ENCODE measurements around the gene GCDH.

Gene GCDH

GRCh38 chr19:12864721-12865715, 25.9 kb upstream of the GCDH start:
- Histone ChIP-seq H3K4me1 (ENCODE audit: insufficient read depth, low read length) (peaks cover 5% of the 10 kb centered on the region), H3K9ac (ENCODE audit: low read length) (no peak overlapping the region), H3K27ac (ENCODE audit: low read depth, low read length) (no peak overlapping the region), H3K27me3 (ENCODE audit: control insufficient read depth in 1 of 2, insufficient read depth in 2 of 2, low read length in 2 of 2) (no peaks in the 10 kb centered on the region), H3K9me3 (ENCODE audit: low read length) (no peaks in the 10 kb centered on the region), H3K4me3 (ENCODE audit: low read depth in 1 of 2, low read length in 2 of 2) (no peak overlapping the region), H3K36me3 (ENCODE audit: insufficient read depth, low read length) (no peaks in the 10 kb centered on the region)

GRCh38 chr19:12865746-12866415, 25.1 kb upstream of the GCDH start:
- no peak overlapping the region for H3K27ac ChIP-seq (ENCODE audit: low read depth, low read length)
- peaks cover 5% of the 10 kb centered on the region for H3K4me1 ChIP-seq (ENCODE audit: insufficient read depth, low read length)
- H3K27me3 ChIP-seq (ENCODE audit: control insufficient read depth in 1 of 2, insufficient read depth in 2 of 2, low read length in 2 of 2): no peaks in the 10 kb centered on the region
- H3K36me3 ChIP-seq (ENCODE audit: insufficient read depth, low read length): no peaks in the 10 kb centered on the region
- H3K9me3 ChIP-seq (ENCODE audit: low read length): no peaks in the 10 kb centered on the region
- H3K4me3 ChIP-seq (ENCODE audit: low read depth in 1 of 2, low read length in 2 of 2): no peak overlapping the region
- no peak overlapping the region for H3K9ac ChIP-seq (ENCODE audit: low read length)

DNA sequence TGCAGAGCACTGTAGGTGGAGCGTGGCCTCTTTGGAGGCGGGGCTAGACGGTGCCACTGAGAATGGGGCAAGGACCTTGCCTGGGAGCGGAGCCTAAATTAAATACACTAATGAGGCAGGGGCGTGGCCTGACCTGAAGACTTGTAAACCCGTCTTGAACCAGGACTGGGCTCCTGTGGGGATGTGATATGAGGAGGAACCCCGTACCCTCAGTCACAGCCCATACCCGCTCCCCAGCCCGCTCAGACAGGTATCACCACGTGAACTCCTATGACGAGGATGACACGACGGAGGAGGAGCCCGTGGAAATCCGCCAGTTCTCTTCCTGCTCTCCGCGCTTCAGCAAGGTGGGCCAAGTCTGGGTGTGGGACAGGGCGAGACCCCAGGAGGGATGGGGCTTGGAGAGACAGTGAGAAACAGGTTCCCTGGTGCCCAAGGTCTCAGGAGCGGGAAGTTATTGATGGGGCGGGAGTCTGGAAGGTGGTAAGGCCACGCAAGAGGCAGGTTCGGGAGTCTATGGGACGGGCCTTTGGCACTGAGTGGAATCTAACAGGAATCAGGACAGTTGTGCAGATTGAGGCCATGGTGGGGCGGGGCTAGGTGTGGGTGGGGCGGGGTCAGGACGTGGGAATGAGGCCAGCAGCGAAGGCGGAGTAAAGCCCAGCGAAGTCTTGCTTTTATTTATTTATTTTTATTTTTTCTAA, 24.4 kb upstream of the GCDH start:
- Histone ChIP-seq H3K36me3 (ENCODE audit: insufficient read depth, low read length) (no peaks in the 10 kb centered on the region), H3K4me1 (ENCODE audit: insufficient read depth, low read length) (peaks cover 5% of the 10 kb centered on the region), H3K9me3 (ENCODE audit: low read length) (no peaks in the 10 kb centered on the region), H3K27me3 (ENCODE audit: control insufficient read depth in 1 of 2, insufficient read depth in 2 of 2, low read length in 2 of 2) (no peaks in the 10 kb centered on the region), H3K4me3 (ENCODE audit: low read depth in 1 of 2, low read length in 2 of 2) (no peak overlapping the region), H3K27ac (ENCODE audit: low read depth, low read length) (no peak overlapping the region), H3K9ac (ENCODE audit: low read length) (no peak overlapping the region)

- H3K4me3 ChIP-seq (ENCODE audit: low read depth in 1 of 2, low read length in 2 of 2): peak overlapping the region; percentile 18 to 49
- no peak overlapping the region for H3K27ac ChIP-seq (ENCODE audit: low read depth, low read length)
- no peak overlapping the region for H3K9ac ChIP-seq (ENCODE audit: low read length)
Observed at GRCh38 chr19:12867120-12868099, 23.6 kb upstream of the GCDH start.

DNA sequence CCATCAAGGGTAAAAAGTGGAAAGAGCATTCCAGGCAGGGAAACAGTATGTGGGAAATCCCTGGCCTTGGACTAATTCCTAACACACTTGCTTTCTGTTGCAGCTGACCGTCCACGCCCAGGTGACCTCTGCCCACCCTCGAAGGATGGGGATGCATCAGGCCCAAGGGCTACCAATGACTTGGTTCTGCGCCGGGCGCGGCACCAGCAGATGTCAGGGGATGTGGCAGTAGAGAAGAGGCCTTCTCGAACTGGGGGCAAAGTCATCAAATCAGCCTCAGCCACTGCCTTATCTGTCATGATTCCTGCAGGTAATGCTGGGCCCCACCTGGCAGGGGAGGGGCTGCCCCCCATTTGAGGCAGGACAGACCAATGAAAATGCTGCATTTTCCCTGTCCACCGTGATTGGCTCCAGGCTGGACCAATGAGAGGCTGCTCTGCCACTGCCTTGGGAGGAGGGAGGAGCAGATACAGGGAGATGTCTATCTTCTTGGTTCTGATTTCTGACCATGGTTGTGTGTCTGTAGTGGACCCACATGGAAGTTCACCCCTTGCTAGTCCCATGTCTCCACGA, 22.3 kb upstream of the GCDH start:
- Histone ChIP-seq H3K36me3 (ENCODE audit: insufficient read depth, low read length) (no peaks in the 10 kb centered on the region), H3K9me3 (ENCODE audit: low read length) (no peaks in the 10 kb centered on the region), H3K9ac (ENCODE audit: low read length) (no peak overlapping the region), H3K4me3 (ENCODE audit: low read depth in 1 of 2, low read length in 2 of 2) (no peak overlapping the region), H3K27ac (ENCODE audit: low read depth, low read length) (no peak overlapping the region), H3K27me3 (ENCODE audit: control insufficient read depth in 1 of 2, insufficient read depth in 2 of 2, low read length in 2 of 2) (no peaks in the 10 kb centered on the region), H3K4me1 (ENCODE audit: insufficient read depth, low read length) (peaks cover 5% of the 10 kb centered on the region)

More at GRCh38 chr19:12867120-12868099, 23.6 kb upstream of the GCDH start:
- H3K27me3 ChIP-seq (ENCODE audit: control insufficient read depth in 1 of 2, insufficient read depth in 2 of 2, low read length in 2 of 2): no peaks in the 10 kb centered on the region
- H3K9me3 ChIP-seq (ENCODE audit: low read length): no peaks in the 10 kb centered on the region
- H3K36me3 ChIP-seq (ENCODE audit: insufficient read depth, low read length): no peaks in the 10 kb centered on the region
- H3K4me1 ChIP-seq (ENCODE audit: insufficient read depth, low read length): peaks cover 5% of the 10 kb centered on the region

- no peaks in the 10 kb centered on the region for H3K27me3 ChIP-seq (ENCODE audit: control insufficient read depth in 1 of 2, insufficient read depth in 2 of 2, low read length in 2 of 2)
- H3K9me3 ChIP-seq (ENCODE audit: low read length): no peaks in the 10 kb centered on the region
- peaks cover 5% of the 10 kb centered on the region for H3K4me1 ChIP-seq (ENCODE audit: insufficient read depth, low read length)
- no peak overlapping the region for H3K9ac ChIP-seq (ENCODE audit: low read length)
- no peak overlapping the region for H3K27ac ChIP-seq (ENCODE audit: low read depth, low read length)
- no peak overlapping the region for H3K4me3 ChIP-seq (ENCODE audit: low read depth in 1 of 2, low read length in 2 of 2)
- H3K36me3 ChIP-seq (ENCODE audit: insufficient read depth, low read length): no peaks in the 10 kb centered on the region
Observed at GRCh38 chr19:12871681-12872080, 19.3 kb upstream of the GCDH start.

DNA sequence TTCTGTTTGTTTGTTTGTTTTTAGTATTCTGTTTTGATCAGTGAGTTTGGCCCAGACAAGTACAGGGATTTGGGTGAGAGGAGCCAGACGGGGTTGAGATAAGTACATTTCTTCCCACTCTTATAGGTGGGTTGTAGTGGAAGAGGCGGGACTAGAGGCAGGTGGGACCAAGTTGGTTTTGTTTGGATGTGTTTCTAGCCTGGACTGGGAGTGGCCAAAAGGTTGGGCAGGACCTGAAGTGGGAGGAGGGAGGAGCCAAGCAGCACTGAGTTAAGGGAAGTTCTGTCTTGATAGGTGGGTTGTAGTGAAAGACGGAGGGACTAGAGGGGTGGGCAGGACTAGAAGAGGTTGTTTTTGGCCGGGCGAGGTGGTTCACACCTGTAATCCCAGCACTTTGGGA, 18.7 kb upstream of the GCDH start:
- Histone ChIP-seq H3K27ac (ENCODE audit: low read depth, low read length) (no peak overlapping the region), H3K4me1 (ENCODE audit: insufficient read depth, low read length) (peaks cover 2% of the 10 kb centered on the region), H3K9ac (ENCODE audit: low read length) (no peak overlapping the region), H3K36me3 (ENCODE audit: insufficient read depth, low read length) (no peaks in the 10 kb centered on the region), H3K4me3 (ENCODE audit: low read depth in 1 of 2, low read length in 2 of 2) (no peak overlapping the region), H3K9me3 (ENCODE audit: low read length) (no peaks in the 10 kb centered on the region), H3K27me3 (ENCODE audit: control insufficient read depth in 1 of 2, insufficient read depth in 2 of 2, low read length in 2 of 2) (no peaks in the 10 kb centered on the region)

DNA sequence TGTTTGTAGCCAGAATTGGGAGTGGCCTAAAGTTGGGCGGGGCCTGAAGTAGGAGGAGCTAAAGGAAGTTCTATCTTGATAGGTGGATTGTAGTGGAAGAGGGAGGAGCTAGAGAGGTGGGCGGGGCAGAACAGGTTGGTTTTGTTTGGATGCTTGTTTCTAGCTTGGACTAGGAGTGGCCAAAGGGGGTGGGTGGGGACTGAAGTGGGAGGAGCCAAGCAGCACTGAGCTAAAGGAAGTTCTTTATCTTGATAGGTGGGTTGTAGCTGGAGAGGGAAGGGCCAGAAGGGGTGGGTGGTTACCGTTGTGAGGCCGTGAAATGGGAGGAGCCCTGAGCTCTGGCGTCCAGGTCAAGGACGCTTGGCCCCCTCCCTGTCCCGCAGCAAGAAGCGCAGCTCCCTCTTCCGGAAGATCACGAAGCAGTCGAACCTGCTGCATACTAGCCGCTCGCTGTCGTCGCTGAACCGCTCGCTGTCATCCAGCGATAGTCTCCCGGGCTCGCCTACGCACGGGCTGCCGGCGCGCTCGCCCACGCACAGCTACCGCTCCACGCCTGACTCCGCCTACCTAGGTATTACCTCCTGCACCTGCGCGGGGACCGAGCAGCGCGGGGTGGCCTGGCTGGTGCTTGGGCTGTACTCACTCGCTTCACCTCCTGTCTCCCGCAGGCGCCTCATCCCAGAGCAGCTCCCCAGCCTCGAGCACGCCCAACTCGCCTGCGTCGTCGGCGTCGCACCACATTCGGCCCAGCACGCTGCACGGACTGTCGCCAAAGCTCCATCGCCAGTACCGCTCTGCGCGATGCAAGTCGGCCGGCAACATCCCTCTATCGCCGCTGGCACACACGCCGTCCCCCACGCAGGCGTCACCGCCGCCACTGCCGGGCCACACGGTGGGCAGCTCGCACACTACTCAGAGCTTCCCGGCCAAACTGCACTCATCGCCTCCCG, 17.7 kb upstream of the GCDH start:
- H3K9me3 ChIP-seq (ENCODE audit: low read length): no peaks in the 10 kb centered on the region
- H3K36me3 ChIP-seq (ENCODE audit: insufficient read depth, low read length): peaks cover 5% of the 10 kb centered on the region
- H3K4me1 ChIP-seq (ENCODE audit: insufficient read depth, low read length): no peaks in the 10 kb centered on the region
- H3K4me3 ChIP-seq (ENCODE audit: low read depth in 1 of 2, low read length in 2 of 2): no peak overlapping the region
- no peak overlapping the region for H3K27ac ChIP-seq (ENCODE audit: low read depth, low read length)
- no peaks in the 10 kb centered on the region for H3K27me3 ChIP-seq (ENCODE audit: control insufficient read depth in 1 of 2, insufficient read depth in 2 of 2, low read length in 2 of 2)
- no peak overlapping the region for H3K9ac ChIP-seq (ENCODE audit: low read length)

DNA sequence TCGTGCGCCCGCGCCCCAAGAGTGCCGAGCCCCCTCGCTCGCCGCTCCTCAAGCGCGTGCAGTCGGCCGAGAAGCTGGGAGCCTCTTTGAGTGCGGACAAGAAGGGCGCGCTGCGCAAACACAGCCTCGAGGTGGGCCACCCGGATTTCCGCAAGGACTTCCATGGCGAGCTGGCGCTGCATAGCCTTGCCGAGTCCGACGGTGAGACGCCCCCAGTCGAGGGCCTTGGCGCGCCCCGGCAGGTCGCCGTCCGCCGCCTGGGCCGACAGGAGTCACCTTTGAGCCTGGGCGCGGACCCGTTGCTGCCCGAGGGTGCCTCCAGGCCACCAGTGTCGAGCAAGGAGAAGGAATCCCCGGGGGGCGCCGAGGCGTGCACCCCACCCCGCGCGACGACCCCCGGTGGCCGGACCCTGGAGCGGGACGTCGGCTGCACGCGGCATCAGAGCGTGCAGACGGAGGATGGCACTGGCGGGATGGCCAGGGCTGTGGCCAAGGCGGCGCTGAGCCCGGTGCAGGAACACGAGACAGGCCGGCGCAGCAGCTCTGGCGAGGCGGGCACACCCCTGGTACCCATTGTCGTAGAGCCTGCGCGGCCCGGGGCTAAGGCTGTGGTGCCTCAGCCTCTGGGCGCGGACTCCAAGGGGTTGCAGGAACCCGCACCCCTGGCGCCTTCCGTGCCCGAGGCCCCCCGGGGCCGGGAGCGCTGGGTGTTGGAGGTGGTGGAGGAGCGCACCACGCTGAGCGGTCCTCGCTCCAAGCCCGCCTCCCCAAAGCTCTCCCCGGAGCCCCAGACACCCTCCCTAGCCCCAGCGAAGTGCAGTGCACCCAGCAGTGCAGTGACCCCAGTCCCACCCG, 16.8 kb upstream of the GCDH start:
- no peaks in the 10 kb centered on the region for H3K4me1 ChIP-seq (ENCODE audit: insufficient read depth, low read length)
- H3K9me3 ChIP-seq (ENCODE audit: low read length): no peaks in the 10 kb centered on the region
- H3K4me3 ChIP-seq (ENCODE audit: low read depth in 1 of 2, low read length in 2 of 2): no peak overlapping the region

More for the DNA sequence above, 16.8 kb upstream of the GCDH start:
- Histone ChIP-seq H3K27me3 (ENCODE audit: control insufficient read depth in 1 of 2, insufficient read depth in 2 of 2, low read length in 2 of 2) (no peaks in the 10 kb centered on the region), H3K27ac (ENCODE audit: low read depth, low read length) (no peak overlapping the region), H3K36me3 (ENCODE audit: insufficient read depth, low read length) (peaks cover 8% of the 10 kb centered on the region), H3K9ac (ENCODE audit: low read length) (no peak overlapping the region)
